IMR-90 (cell line): ENCODE results near the gene DLL1.

Experiments
- MAFK ChIP-seq: IDR thresholded peaks from 2 replicates; pipeline ENCODE4 v1.6.1; 2012; ENCODE audit warnings: low read depth, low read length, improper control_type of control experiment
- RFX5 ChIP-seq: IDR thresholded peaks from 2 replicates; pipeline ENCODE4 v1.8.0; 2012; ENCODE audit warnings: low read depth, mild to moderate bottlenecking, low read length, moderate library complexity
- TF ChIP-seq, protein P1 (sequence below): conservative IDR thresholded peaks from 2 replicates; pipeline ENCODE4 v1.5.1; 2012; ENCODE audit warnings: mild to moderate bottlenecking, low read depth, low read length, improper control_type of control experiment

DNA sequence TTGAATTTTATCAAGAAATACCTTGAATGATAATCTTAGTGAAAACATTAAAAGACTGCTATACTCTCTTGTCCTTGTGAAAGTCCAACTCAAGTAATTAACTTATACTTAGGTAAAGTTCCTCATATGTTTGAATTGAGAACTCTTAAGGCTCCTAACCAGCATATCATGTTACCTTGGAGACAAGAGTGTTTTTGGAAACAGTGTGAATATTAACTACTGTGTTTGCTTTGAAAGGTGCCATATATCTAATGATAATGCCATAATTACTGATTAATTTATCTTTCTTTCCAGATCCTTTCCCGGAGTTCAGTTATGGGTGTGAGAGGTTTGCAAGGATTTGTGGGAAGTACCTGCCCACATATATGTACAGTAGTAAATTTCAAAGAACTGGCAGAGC lies 26.2 kb upstream of the DLL1 start:
- TF ChIP-seq, protein P1, sequence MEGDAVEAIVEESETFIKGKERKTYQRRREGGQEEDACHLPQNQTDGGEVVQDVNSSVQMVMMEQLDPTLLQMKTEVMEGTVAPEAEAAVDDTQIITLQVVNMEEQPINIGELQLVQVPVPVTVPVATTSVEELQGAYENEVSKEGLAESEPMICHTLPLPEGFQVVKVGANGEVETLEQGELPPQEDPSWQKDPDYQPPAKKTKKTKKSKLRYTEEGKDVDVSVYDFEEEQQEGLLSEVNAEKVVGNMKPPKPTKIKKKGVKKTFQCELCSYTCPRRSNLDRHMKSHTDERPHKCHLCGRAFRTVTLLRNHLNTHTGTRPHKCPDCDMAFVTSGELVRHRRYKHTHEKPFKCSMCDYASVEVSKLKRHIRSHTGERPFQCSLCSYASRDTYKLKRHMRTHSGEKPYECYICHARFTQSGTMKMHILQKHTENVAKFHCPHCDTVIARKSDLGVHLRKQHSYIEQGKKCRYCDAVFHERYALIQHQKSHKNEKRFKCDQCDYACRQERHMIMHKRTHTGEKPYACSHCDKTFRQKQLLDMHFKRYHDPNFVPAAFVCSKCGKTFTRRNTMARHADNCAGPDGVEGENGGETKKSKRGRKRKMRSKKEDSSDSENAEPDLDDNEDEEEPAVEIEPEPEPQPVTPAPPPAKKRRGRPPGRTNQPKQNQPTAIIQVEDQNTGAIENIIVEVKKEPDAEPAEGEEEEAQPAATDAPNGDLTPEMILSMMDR = no peak
- TF ChIP-seq RFX5 (no peak), MAFK (no peak)
